ENCODE data around the gene LRRC14B. TPM values are rescaled to one million over a fixed set of nuclear protein-coding genes. Genes with fewer than 3 reads are reported as not detected.

Gene LRRC14B
- total and polyA plus RNA-seq, 4 donors: 0.09 TPM; not detected in 3

DNA sequence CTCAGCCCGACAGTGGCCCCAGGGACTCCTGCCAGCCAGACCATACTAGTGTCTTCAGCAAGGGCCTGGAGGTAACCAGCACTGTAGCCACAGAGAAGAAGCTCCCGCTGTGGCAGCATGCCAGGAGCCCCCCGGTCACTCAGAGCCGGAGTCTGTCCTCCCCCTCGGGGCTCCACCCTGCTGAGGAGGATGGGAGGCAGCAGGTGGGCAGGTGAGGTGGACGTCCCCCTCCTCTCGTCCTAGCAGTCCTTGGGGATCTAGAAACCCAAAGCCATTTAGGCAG is 28.0 kb upstream of the LRRC14B start:
- WGBS: 89% methylated on average over 7 of the region's 7 CpGs
- Histone ChIP-seq H3K27me3 (ENCODE audit: control insufficient read depth in 4 of 4, insufficient read depth in 4 of 4, low read length in 3 of 4) (no peaks in the 10 kb centered on the region), H3K36me3 (ENCODE audit: control insufficient read depth in 4 of 4, insufficient read depth in 3 of 4, low read depth in 1 of 4, low read length in 3 of 4) (no peaks in the 10 kb centered on the region), H3K27ac (ENCODE audit: low read depth in 1 of 2, low read length in 2 of 2) (no peak overlapping the region), H3K9ac (ENCODE audit: low read depth in 1 of 2, low read length in 2 of 2) (no peak overlapping the region), H3K4me3 (ENCODE audit: low read depth in 1 of 3, low read length in 3 of 3) (no peak overlapping the region), H3K4me1 (ENCODE audit: control insufficient read depth in 4 of 4, insufficient read depth in 4 of 4, low read length in 3 of 4) (no peaks in the 10 kb centered on the region), H3K9me3 (ENCODE audit: control insufficient read depth in 4 of 4, low read length in 3 of 4) (no peaks in the 10 kb centered on the region)
- DNase-seq (ENCODE audit: low spot score): no peak
- TF ChIP-seq, protein P1, sequence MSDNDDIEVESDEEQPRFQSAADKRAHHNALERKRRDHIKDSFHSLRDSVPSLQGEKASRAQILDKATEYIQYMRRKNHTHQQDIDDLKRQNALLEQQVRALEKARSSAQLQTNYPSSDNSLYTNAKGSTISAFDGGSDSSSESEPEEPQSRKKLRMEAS (IDR thresholded peaks at IDR 0.05): no peak
- TF ChIP-seq, protein P2, sequence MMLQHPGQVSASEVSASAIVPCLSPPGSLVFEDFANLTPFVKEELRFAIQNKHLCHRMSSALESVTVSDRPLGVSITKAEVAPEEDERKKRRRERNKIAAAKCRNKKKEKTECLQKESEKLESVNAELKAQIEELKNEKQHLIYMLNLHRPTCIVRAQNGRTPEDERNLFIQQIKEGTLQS (IDR thresholded peaks at IDR 0.05): no peak
- TF ChIP-seq EGR1 (IDR thresholded peaks at IDR 0.05; ENCODE audit: low read depth in 2 of 2) (no peak), SP1 (IDR thresholded peaks at IDR 0.05) (no peak), HNF4A (conservative IDR thresholded peaks at IDR 0.05) (no peak), GABPA (IDR thresholded peaks at IDR 0.05 in 1 of 2, conservative IDR thresholded peaks at IDR 0.05 in 1 of 2) (no peak), NR2F2 (IDR thresholded peaks at IDR 0.05) (no peak), HNF4G (IDR thresholded peaks at IDR 0.05) (no peak), YY1 (IDR thresholded peaks at IDR 0.05) (no peak), TAF1 (conservative IDR thresholded peaks at IDR 0.05) (no peak)
- TF ChIP-seq, protein P3, sequence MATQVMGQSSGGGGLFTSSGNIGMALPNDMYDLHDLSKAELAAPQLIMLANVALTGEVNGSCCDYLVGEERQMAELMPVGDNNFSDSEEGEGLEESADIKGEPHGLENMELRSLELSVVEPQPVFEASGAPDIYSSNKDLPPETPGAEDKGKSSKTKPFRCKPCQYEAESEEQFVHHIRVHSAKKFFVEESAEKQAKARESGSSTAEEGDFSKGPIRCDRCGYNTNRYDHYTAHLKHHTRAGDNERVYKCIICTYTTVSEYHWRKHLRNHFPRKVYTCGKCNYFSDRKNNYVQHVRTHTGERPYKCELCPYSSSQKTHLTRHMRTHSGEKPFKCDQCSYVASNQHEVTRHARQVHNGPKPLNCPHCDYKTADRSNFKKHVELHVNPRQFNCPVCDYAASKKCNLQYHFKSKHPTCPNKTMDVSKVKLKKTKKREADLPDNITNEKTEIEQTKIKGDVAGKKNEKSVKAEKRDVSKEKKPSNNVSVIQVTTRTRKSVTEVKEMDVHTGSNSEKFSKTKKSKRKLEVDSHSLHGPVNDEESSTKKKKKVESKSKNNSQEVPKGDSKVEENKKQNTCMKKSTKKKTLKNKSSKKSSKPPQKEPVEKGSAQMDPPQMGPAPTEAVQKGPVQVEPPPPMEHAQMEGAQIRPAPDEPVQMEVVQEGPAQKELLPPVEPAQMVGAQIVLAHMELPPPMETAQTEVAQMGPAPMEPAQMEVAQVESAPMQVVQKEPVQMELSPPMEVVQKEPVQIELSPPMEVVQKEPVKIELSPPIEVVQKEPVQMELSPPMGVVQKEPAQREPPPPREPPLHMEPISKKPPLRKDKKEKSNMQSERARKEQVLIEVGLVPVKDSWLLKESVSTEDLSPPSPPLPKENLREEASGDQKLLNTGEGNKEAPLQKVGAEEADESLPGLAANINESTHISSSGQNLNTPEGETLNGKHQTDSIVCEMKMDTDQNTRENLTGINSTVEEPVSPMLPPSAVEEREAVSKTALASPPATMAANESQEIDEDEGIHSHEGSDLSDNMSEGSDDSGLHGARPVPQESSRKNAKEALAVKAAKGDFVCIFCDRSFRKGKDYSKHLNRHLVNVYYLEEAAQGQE (IDR thresholded peaks at IDR 0.05): no peak
- TF ChIP-seq, protein P4, sequence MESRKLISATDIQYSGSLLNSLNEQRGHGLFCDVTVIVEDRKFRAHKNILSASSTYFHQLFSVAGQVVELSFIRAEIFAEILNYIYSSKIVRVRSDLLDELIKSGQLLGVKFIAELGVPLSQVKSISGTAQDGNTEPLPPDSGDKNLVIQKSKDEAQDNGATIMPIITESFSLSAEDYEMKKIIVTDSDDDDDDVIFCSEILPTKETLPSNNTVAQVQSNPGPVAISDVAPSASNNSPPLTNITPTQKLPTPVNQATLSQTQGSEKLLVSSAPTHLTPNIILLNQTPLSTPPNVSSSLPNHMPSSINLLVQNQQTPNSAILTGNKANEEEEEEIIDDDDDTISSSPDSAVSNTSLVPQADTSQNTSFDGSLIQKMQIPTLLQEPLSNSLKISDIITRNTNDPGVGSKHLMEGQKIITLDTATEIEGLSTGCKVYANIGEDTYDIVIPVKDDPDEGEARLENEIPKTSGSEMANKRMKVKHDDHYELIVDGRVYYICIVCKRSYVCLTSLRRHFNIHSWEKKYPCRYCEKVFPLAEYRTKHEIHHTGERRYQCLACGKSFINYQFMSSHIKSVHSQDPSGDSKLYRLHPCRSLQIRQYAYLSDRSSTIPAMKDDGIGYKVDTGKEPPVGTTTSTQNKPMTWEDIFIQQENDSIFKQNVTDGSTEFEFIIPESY (IDR thresholded peaks at IDR 0.05): no peak
- TF ChIP-seq, protein P5, sequence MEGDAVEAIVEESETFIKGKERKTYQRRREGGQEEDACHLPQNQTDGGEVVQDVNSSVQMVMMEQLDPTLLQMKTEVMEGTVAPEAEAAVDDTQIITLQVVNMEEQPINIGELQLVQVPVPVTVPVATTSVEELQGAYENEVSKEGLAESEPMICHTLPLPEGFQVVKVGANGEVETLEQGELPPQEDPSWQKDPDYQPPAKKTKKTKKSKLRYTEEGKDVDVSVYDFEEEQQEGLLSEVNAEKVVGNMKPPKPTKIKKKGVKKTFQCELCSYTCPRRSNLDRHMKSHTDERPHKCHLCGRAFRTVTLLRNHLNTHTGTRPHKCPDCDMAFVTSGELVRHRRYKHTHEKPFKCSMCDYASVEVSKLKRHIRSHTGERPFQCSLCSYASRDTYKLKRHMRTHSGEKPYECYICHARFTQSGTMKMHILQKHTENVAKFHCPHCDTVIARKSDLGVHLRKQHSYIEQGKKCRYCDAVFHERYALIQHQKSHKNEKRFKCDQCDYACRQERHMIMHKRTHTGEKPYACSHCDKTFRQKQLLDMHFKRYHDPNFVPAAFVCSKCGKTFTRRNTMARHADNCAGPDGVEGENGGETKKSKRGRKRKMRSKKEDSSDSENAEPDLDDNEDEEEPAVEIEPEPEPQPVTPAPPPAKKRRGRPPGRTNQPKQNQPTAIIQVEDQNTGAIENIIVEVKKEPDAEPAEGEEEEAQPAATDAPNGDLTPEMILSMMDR (IDR thresholded peaks at IDR 0.05; ENCODE audit: low read depth, low read length, missing input control): no peak

DNA sequence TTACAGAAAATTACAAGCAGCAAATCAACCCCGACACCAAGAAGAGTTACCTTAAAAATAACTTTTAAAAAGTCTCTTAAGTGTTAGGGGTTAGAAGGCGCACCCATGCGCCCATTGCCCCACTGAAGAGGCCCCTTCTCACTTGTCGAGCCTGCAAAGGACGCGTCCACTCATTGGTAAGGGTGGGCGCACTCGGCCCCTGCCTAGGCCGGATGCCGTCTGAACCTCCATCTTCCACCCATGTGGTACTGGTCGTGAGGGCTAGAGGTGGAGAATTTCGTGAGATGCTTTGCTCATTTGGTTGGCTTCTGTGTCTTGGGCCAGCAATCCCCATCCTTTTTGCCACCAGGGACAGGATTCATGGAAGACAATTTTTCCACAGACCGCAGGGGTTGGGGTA is 27.5 kb upstream of the LRRC14B start:
- Histone ChIP-seq H3K9me3 (ENCODE audit: control insufficient read depth in 4 of 4, low read length in 3 of 4) (no peaks in the 10 kb centered on the region), H3K9ac (ENCODE audit: low read depth in 1 of 2, low read length in 2 of 2) (no peak overlapping the region), H3K27ac (ENCODE audit: low read depth in 1 of 2, low read length in 2 of 2) (no peak overlapping the region), H3K36me3 (ENCODE audit: control insufficient read depth in 4 of 4, insufficient read depth in 3 of 4, low read depth in 1 of 4, low read length in 3 of 4) (no peaks in the 10 kb centered on the region), H3K4me1 (ENCODE audit: control insufficient read depth in 4 of 4, insufficient read depth in 4 of 4, low read length in 3 of 4) (no peaks in the 10 kb centered on the region), H3K4me3 (ENCODE audit: low read depth in 1 of 3, low read length in 3 of 3) (no peak overlapping the region), H3K27me3 (ENCODE audit: control insufficient read depth in 4 of 4, insufficient read depth in 4 of 4, low read length in 3 of 4) (no peaks in the 10 kb centered on the region)
- TF ChIP-seq FOXA2 (IDR thresholded peaks at IDR 0.05) (no peak), GABPA (IDR thresholded peaks at IDR 0.05 in 1 of 2, conservative IDR thresholded peaks at IDR 0.05 in 1 of 2) (no peak), EGR1 (IDR thresholded peaks at IDR 0.05; ENCODE audit: low read depth in 2 of 2) (no peak), RAD21 (IDR thresholded peaks at IDR 0.05) (no peak), RXRA (IDR thresholded peaks at IDR 0.05) (no peak), JUND (IDR thresholded peaks at IDR 0.05) (no peak), HNF4G (IDR thresholded peaks at IDR 0.05) (no peak), FOXA1 (IDR thresholded peaks at IDR 0.05) (no peak)
- TF ChIP-seq, protein P1 (IDR thresholded peaks at IDR 0.05): no peak
- TF ChIP-seq, protein P2 (IDR thresholded peaks at IDR 0.05): no peak
- TF ChIP-seq, protein P5 (IDR thresholded peaks at IDR 0.05; ENCODE audit: low read depth, low read length, missing input control): no peak
- 89% methylated on average over 13 of the region's 13 CpGs for WGBS
- no peak for DNase-seq (ENCODE audit: low spot score)

Data from liver (tissue), 9 donors.